ENCODE data around the gene ESRRG.

ESRRG gene

GRCh38 chr1:216691710-216692109, 31.5 kb downstream of the ESRRG start:
- POLR2A ChIA-PET: no interaction called here

GRCh38 chr1:216690603-216691002, 32.6 kb downstream of the ESRRG start:
- no peak for DNase-seq (ENCODE audit: low read depth, low spot score)

More at GRCh38 chr1:216691710-216692109, 31.5 kb downstream of the ESRRG start:
- no peak overlapping the region for H3K4me3 ChIP-seq (ENCODE audit: low read depth, low read length)
- no peak for TF ChIP-seq CTCF (IDR thresholded peaks at IDR 0.05; ENCODE audit: insufficient read depth, low read length, missing control alignments)
- DNase-seq (ENCODE audit: low read depth, low spot score): no peak
- CTCF ChIA-PET: no interaction called here

GRCh38 chr1:216688127-216688657, 35.0 kb downstream of the ESRRG start:
- CTCF ChIA-PET: no interaction called here
- POLR2A ChIA-PET: no interaction called here
- DNase-seq (ENCODE audit: low read depth, low spot score): no peak
- no peak for TF ChIP-seq CTCF (IDR thresholded peaks at IDR 0.05; ENCODE audit: insufficient read depth, low read length, missing control alignments)
- H3K4me3 ChIP-seq (ENCODE audit: low read depth, low read length): no peak overlapping the region

More at GRCh38 chr1:216690603-216691002, 32.6 kb downstream of the ESRRG start:
- POLR2A ChIA-PET: no interaction called here
- H3K4me3 ChIP-seq (ENCODE audit: low read depth, low read length): no peak overlapping the region
- TF ChIP-seq CTCF (IDR thresholded peaks at IDR 0.05; ENCODE audit: insufficient read depth, low read length, missing control alignments): no peak
- CTCF ChIA-PET: no interaction called here

- TF ChIP-seq CTCF (IDR thresholded peaks at IDR 0.05; ENCODE audit: insufficient read depth, low read length, missing control alignments): no peak
- POLR2A ChIA-PET: no interaction called here
- CTCF ChIA-PET: no interaction called here
- H3K4me3 ChIP-seq (ENCODE audit: low read depth, low read length): no peak overlapping the region
- DNase-seq (ENCODE audit: low read depth, low spot score): no peak
Measured at GRCh38 chr1:216686860-216687766, 36.1 kb downstream of the ESRRG start.

- no peak overlapping the region for H3K4me3 ChIP-seq (ENCODE audit: low read depth, low read length)
- ChIA-PET POLR2A (no interaction called here), CTCF (no interaction called here)
- no peak for TF ChIP-seq CTCF (IDR thresholded peaks at IDR 0.05; ENCODE audit: insufficient read depth, low read length, missing control alignments)
- no peak for DNase-seq (ENCODE audit: low read depth, low spot score)
Measured at GRCh38 chr1:216682752-216683151, 40.5 kb downstream of the ESRRG start.

GRCh38 chr1:216679108-216679507, 44.1 kb downstream of the ESRRG start:
- H3K4me3 ChIP-seq (ENCODE audit: low read depth, low read length): no peak overlapping the region
- TF ChIP-seq CTCF (IDR thresholded peaks at IDR 0.05; ENCODE audit: insufficient read depth, low read length, missing control alignments): no peak
- POLR2A ChIA-PET: no interaction called here
- DNase-seq (ENCODE audit: low read depth, low spot score): no peak
- CTCF ChIA-PET: no interaction called here

Data from AG04449 (cell line).